DMS153 treated with DMSO at 0.1 percent for 48 hours (cell line): ENCODE results near the gene DNAJB9.

Source experiments
- DNase-seq: peaks from one replicate; lab custom pipeline; 2025; ENCODE audit not compliant: unreplicated experiment; lab: John Stamatoyannopoulos, UW

Gene DNAJB9

DNA sequence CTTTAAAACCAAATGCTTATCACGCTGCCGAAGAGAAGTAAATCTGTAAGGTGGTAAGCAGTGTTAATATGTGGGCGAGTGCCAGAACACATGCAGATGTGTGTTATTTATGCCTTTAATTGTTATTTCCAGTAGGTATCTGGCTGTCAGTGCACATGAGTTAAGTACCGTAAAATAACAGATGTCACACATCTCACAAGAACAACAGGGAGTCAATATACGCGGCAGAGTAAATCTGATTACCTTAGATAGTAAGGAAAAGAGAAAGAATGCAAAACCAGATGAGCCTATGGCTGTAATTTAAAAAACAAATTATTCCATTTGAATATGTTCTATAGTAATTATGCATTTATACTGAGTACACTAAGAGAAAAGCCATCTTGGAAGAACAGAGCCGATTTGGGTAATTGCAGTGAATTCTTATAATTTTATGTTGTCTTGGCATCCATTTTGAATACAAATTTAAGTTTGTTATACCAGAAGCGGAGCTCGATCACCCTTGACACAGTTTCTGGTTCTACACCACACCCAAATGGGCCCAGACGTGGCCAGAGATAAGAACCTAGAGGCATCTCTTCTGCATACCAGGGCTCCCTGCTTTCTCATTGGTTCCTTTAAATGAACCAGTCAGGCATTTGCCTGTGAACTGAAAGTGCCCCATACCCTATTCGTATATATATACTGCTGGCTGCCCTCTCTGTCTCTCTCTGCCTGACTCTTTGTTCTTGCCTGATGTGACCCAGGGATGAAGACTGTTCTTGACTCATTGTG lies 34.8 kb downstream of the DNAJB9 start:
- DNase-seq, result no peak

DNA sequence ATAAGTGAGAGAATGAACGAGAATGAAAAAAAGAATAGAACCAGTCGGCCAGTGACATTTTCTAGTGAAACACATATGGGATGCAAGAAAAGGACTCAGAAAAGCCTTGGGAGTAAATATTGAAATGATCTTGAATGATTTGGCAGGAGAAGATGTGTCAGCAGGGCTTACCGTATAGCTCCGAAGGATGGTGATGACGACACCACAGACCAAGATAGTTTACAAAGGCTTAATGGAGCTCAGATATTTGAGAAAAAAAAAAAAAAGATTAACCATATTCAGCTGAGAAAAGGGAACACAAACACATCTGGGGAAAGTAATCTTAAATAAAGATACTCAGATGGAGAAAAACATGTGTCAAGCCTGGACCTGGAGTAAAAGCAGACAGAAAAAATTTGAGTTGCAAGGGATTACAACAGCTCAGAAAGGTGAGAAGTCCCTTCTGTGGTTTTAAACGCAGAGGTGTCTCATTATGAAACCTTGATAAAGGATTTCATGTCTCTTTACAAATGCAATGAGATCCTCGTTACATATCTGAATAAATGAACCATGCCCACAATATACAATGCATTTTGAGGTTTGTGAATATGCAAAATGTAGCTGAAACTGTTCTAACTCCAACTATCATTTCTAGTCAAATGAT lies 36.0 kb downstream of the DNAJB9 start:
- DNase-seq, result no peak

DNA sequence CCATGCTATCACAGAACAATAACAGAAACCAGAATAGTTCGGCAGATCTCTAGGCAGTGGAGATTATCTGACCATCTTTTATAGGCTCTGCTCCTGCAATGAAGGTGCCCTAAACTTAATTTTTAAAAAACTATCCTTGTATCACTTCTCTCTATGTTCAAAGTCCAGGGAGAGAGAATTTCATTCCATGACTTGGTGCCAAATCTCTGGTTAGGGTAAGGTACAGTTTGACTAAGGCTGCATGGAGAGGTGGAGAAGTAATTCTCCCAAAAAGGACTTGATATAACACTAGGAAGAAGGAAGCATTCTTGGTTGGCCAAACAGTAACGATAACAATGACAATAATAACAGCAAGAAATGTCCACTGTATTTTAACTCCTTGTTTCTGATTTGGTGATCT lies 40.0 kb downstream of the DNAJB9 start:
- DNase-seq, result no peak

DNA sequence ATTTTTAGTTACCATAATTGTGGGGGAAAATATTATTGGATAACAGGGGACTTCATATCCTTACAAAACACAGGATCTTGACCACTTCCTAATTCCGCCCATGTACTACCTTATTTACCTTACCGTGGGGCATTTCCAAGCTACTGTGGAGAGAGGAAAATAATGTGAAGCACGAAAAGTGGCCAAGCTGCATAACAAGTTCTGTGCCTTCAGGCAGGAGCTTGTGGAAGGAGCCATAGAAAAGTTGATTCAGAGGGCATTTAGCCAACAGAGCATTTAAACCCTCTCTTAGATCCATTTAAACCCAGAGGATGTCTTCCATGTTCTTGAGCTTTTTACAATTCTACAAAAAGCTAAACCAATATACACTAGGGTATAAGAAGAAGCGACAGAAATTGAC lies 41.6 kb downstream of the DNAJB9 start:
- no peak for DNase-seq

DNA sequence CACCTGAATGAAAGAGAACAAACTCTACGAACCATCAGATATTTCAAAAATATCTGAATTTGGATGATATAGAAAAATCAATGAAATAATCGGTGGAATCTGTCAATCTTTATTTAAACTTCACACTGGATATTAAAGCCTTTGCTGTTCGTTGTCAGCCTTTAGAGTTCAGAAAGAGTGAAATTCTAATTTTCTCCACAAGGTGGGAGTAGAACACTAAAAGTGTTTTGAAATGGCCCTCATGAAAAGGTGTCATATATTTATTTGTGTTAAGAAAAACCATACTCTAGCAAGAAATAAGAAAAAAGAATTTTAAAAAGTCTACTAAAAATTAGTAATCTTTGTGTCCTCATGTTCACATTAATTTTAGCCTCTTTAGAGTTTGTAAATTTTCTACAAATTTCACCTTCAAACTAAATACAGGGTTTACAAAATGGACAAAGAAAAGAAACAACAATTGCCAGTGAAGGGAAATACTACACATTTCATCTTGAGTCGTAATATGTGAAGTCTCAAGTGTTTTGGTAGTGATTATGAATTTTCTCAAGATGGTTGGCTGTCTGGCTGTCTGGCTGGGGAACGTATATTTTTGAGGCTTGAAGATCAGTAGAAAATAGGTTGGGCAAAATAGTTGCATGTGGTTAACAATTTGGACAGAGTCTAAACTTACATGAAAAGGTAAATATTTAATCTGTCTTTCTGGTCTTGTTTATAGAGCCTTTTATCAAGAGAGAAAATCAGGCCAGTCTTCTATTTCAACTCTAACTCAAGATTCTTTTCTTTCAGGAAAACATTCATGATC lies 43.7 kb downstream of the DNAJB9 start:
- DNase-seq, result peak; percentile 51

DNA sequence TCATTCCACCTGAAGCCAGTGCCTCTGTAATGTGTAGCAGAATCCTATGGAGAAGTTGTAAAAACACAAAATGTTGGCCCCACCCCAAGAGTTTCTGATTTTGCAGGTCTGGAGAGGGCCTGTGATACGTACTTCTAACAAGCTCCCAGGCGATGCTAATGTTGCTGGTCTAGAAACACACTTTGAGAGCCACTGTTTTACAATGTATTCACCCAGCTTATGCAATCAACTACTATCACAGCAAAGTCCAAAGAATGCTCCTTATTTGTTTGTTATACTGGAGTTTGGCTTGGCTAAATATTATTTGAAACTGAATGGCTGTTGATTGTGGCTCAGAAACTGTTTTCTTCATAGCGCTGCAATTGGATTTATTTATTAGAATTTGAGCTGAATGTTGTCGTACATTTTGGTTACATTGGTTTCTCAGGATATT lies 44.3 kb downstream of the DNAJB9 start:
- no peak for DNase-seq

DNA sequence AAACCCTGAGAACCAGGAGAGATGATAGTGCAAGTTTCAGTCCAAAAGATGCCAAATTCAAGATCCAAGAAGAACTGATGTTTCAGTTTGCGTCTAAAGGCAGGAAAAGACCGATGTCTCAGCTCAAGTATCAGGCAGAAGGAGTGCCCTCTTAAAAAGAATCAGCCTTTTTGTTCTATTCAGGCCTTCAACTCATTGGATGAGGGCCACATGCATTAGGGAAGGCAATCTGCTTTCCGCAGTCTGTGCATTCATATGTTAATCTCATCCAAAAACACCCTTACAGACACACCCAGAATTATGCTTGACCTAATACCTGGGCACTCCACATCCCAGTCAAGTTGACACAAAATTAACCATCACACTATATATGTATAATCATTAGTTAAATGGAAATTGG lies 45.2 kb downstream of the DNAJB9 start:
- no peak for DNase-seq

DNA sequence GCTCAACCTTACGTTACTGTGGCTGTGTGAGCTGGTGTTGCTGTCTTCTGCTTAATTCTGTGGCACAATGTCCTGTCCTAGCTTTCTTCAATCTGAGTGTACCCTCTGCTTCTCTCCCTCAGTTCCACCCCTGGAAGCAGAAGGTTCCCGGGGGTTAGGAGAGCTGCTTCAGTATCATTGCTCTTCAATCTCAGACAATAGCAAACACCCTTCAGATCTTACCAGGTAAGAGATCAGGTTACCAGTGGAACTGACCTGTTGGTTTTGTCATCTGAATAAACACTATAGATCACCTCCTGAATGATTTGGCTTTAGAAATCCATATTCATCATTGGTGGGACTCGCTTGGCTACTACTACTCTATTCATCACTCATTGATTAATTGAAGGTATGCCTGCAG lies 48.4 kb downstream of the DNAJB9 start:
- no peak for DNase-seq

DNA sequence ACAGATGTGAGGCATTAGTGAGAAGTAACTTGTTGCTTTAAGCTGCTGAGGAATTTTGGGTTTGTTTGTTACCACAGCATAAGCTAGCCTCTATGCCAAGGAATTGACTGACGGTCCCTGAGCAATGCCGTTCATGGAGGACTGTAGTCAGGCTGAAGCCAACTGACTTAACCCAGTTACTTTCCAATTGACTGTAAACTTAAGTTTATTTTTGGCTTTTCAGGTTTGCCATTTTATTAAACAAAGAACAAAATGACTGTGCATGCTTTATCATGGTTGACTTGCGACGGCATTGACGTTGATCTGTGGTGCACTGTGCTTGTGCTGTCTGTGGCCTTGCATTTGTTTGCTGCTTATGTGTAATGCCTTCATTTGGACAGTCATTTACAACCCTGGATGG lies 53.5 kb downstream of the DNAJB9 start:
- DNase-seq, result no peak
